Hindlimb muscle (tissue), 1 donor: ENCODE measurements around the gene SOX10. TPM values are rescaled to one million over a fixed set of nuclear protein-coding genes. Genes with fewer than 3 reads are reported as not detected.
"Not testable (repeated sequence)": the region's sequence is repeated elsewhere in the genome, so short reads cannot be mapped to it uniquely, and the experiment has no call there.

Experiments
- DNase-seq: peaks from one replicate; pipeline ENCODE4 v3.0.0-alpha.2; 2013
- polyA plus RNA-seq: library from polyadenylated mRNA; unstranded; fragments of 120-200 nt; gene quantifications from one replicate; pipeline ENCODE4 v1.2.1, GENCODE V29; 2013; ENCODE audit not compliant: insufficient read length

Gene SOX10
- polyA plus RNA-seq, 1 donor, result 4.2 TPM

GRCh38 chr22:37985751-37986281, 1.5 kb upstream of the SOX10 start:
- DNase-seq, result no peak

- no peak for DNase-seq
Measured at GRCh38 chr22:37985050-37985585, 763 bp upstream of the SOX10 start.

GRCh38 chr22:37982938-37983859, 1.2 kb downstream of the SOX10 start:
- DNase-seq, result no peak

GRCh38 chr22:37982151-37982785, 2.1 kb downstream of the SOX10 start:
- DNase-seq, result no peak

- no peak for DNase-seq
Measured at GRCh38 chr22:37981282-37982011, 2.9 kb downstream of the SOX10 start.

GRCh38 chr22:37979782-37980181, 4.6 kb downstream of the SOX10 start:
- DNase-seq, result no peak

GRCh38 chr22:37976547-37976946, 7.8 kb downstream of the SOX10 start:
- no peak for DNase-seq

- not testable (repeated sequence) for DNase-seq
Measured at GRCh38 chr22:37976022-37976421, 8.3 kb downstream of the SOX10 start.

- no peak for DNase-seq
Measured at GRCh38 chr22:37975153-37975552, 9.2 kb downstream of the SOX10 start.

GRCh38 chr22:37973271-37974170, 10.8 kb downstream of the SOX10 start:
- no peak for DNase-seq

GRCh38 chr22:37972527-37972926, 11.8 kb downstream of the SOX10 start:
- peak; percentile 30 for DNase-seq

GRCh38 chr22:37971475-37972434, 12.6 kb downstream of the SOX10 start:
- DNase-seq, result no peak

- no peak for DNase-seq
Measured at GRCh38 chr22:37970864-37971263, 13.5 kb downstream of the SOX10 start.

GRCh38 chr22:37968452-37969251, 15.7 kb downstream of the SOX10 start:
- no peak for DNase-seq

- DNase-seq, result no peak
Measured at GRCh38 chr22:37967637-37968451, 16.5 kb downstream of the SOX10 start.

GRCh38 chr22:37967147-37967546, 17.2 kb downstream of the SOX10 start:
- DNase-seq, result no peak

- DNase-seq, result no peak
Measured at GRCh38 chr22:37965940-37966664, 18.3 kb downstream of the SOX10 start.

- DNase-seq, result no peak
Measured at GRCh38 chr22:37961062-37961461, 23.3 kb downstream of the SOX10 start.
